ENCODE measurements around the gene SMAD4. TPM values are rescaled to one million over a fixed set of nuclear protein-coding genes. Genes with fewer than 3 reads are reported as not detected.
A peak's percentile ranks its signal among the peaks of the same experiment; 100 is the strongest.

The SMAD4 gene
- total and polyA plus RNA-seq, 2 donors = 25.3 to 85.0 TPM

GRCh38 chr18:51012441-51012840 lies 17.6 kb upstream of the SMAD4 start:
- 96% methylated on average over 3 of the region's 3 CpGs for WGBS
- H3K9me3 ChIP-seq (ENCODE audit: control insufficient read depth in 2 of 2, insufficient read depth in 1 of 2, low read length in 1 of 2) = no peaks in the 10 kb centered on the region
- H3K27ac ChIP-seq (ENCODE audit: low read depth in 1 of 2, low read length in 1 of 2) = no peak overlapping the region
- H3K4me1 ChIP-seq (ENCODE audit: control insufficient read depth in 2 of 2, insufficient read depth in 2 of 2, low read length in 2 of 2) = no peaks in the 10 kb centered on the region
- peaks cover 3 to 5% of the 10 kb centered on the region in 2 donors for H3K36me3 ChIP-seq (ENCODE audit: control insufficient read depth in 2 of 2, insufficient read depth in 2 of 2, low read length in 1 of 2)
- no peak for DNase-seq (ENCODE audit: low read depth in 6 of 9, low spot score in 9 of 9)
- no peak overlapping the region for H3K4me3 ChIP-seq (ENCODE audit: low read length in 2 of 2)
- no peaks in the 10 kb centered on the region for H3K27me3 ChIP-seq (ENCODE audit: control insufficient read depth in 2 of 2, insufficient read depth in 1 of 2, low read length in 1 of 2)

GRCh38 chr18:51013259-51013658 lies 16.8 kb upstream of the SMAD4 start:
- H3K9me3 ChIP-seq (ENCODE audit: control insufficient read depth in 2 of 2, insufficient read depth in 1 of 2, low read length in 1 of 2) = no peaks in the 10 kb centered on the region
- no peaks in the 10 kb centered on the region for H3K27me3 ChIP-seq (ENCODE audit: control insufficient read depth in 2 of 2, insufficient read depth in 1 of 2, low read length in 1 of 2)
- H3K4me3 ChIP-seq (ENCODE audit: low read length in 2 of 2) = no peak overlapping the region
- WGBS = 95% methylated on average over 3 of the region's 3 CpGs
- no peaks in the 10 kb centered on the region for H3K4me1 ChIP-seq (ENCODE audit: control insufficient read depth in 2 of 2, insufficient read depth in 2 of 2, low read length in 2 of 2)
- H3K27ac ChIP-seq (ENCODE audit: low read depth in 1 of 2, low read length in 1 of 2) = no peak overlapping the region
- no peak for DNase-seq (ENCODE audit: low read depth in 6 of 9, low spot score in 9 of 9)
- H3K36me3 ChIP-seq (ENCODE audit: control insufficient read depth in 2 of 2, insufficient read depth in 2 of 2, low read length in 1 of 2) = peaks cover 3 to 5% of the 10 kb centered on the region in 2 donors

GRCh38 chr18:51017140-51017879 lies 12.7 kb upstream of the SMAD4 start:
- DNase-seq (ENCODE audit: low read depth in 6 of 9, low spot score in 9 of 9) = no peak
- no peaks in the 10 kb centered on the region for H3K27me3 ChIP-seq (ENCODE audit: control insufficient read depth in 2 of 2, insufficient read depth in 1 of 2, low read length in 1 of 2)

GRCh38 chr18:51020536-51020935 lies 9.5 kb upstream of the SMAD4 start:
- Histone ChIP-seq H3K27me3 (ENCODE audit: control insufficient read depth in 2 of 2, insufficient read depth in 1 of 2, low read length in 1 of 2) (no peaks in the 10 kb centered on the region), H3K36me3 (ENCODE audit: control insufficient read depth in 2 of 2, insufficient read depth in 2 of 2, low read length in 1 of 2) (peaks cover 3 to 5% of the 10 kb centered on the region in 2 donors), H3K4me1 (ENCODE audit: control insufficient read depth in 2 of 2, insufficient read depth in 2 of 2, low read length in 2 of 2) (peaks cover 0 to 2% of the 10 kb centered on the region in 2 donors), H3K4me3 (ENCODE audit: low read length in 2 of 2) (no peak overlapping the region), H3K9me3 (ENCODE audit: control insufficient read depth in 2 of 2, insufficient read depth in 1 of 2, low read length in 1 of 2) (no peaks in the 10 kb centered on the region), H3K27ac (ENCODE audit: low read depth in 1 of 2, low read length in 1 of 2) (no peak overlapping the region)
- DNase-seq (ENCODE audit: low read depth in 6 of 9, low spot score in 9 of 9) = no peak
- WGBS = 97% methylated on average over 5 of the region's 5 CpGs

More at GRCh38 chr18:51017140-51017879, 12.7 kb upstream of the SMAD4 start:
- Histone ChIP-seq H3K4me3 (ENCODE audit: low read length in 2 of 2) (no peak overlapping the region), H3K4me1 (ENCODE audit: control insufficient read depth in 2 of 2, insufficient read depth in 2 of 2, low read length in 2 of 2) (no peaks in the 10 kb centered on the region), H3K36me3 (ENCODE audit: control insufficient read depth in 2 of 2, insufficient read depth in 2 of 2, low read length in 1 of 2) (peaks cover 3 to 5% of the 10 kb centered on the region in 2 donors), H3K9me3 (ENCODE audit: control insufficient read depth in 2 of 2, insufficient read depth in 1 of 2, low read length in 1 of 2) (no peaks in the 10 kb centered on the region), H3K27ac (ENCODE audit: low read depth in 1 of 2, low read length in 1 of 2) (no peak overlapping the region)
- 93% methylated on average over 8 of the region's 8 CpGs for WGBS

- Histone ChIP-seq H3K27ac (ENCODE audit: low read depth in 1 of 2, low read length in 1 of 2) (no peak overlapping the region), H3K4me1 (ENCODE audit: control insufficient read depth in 2 of 2, insufficient read depth in 2 of 2, low read length in 2 of 2) (peaks cover 0 to 2% of the 10 kb centered on the region in 2 donors), H3K9me3 (ENCODE audit: control insufficient read depth in 2 of 2, insufficient read depth in 1 of 2, low read length in 1 of 2) (no peaks in the 10 kb centered on the region), H3K4me3 (ENCODE audit: low read length in 2 of 2) (no peak overlapping the region), H3K27me3 (ENCODE audit: control insufficient read depth in 2 of 2, insufficient read depth in 1 of 2, low read length in 1 of 2) (no peaks in the 10 kb centered on the region), H3K36me3 (ENCODE audit: control insufficient read depth in 2 of 2, insufficient read depth in 2 of 2, low read length in 1 of 2) (peaks cover 5% of the 10 kb centered on the region in 2 donors)
- no peak for DNase-seq (ENCODE audit: low read depth in 6 of 9, low spot score in 9 of 9)
- 98% methylated on average over 5 of the region's 5 CpGs for WGBS
These were observed 8.6 kb upstream of the SMAD4 start for GRCh38 chr18:51021226-51021965.

- H3K4me1 ChIP-seq (ENCODE audit: control insufficient read depth in 2 of 2, insufficient read depth in 2 of 2, low read length in 2 of 2) = peaks cover 8 to 17% of the 10 kb centered on the region in 2 donors
- H3K4me3 ChIP-seq (ENCODE audit: low read length in 2 of 2) = no peak overlapping the region
- H3K9me3 ChIP-seq (ENCODE audit: control insufficient read depth in 2 of 2, insufficient read depth in 1 of 2, low read length in 1 of 2) = no peaks in the 10 kb centered on the region
- 100% methylated on average over 2 of the region's 2 CpGs for WGBS
- no peak overlapping the region for H3K27ac ChIP-seq (ENCODE audit: low read depth in 1 of 2, low read length in 1 of 2)
- peaks cover 0 to 8% of the 10 kb centered on the region in 2 donors for H3K36me3 ChIP-seq (ENCODE audit: control insufficient read depth in 2 of 2, insufficient read depth in 2 of 2, low read length in 1 of 2)
- no peaks in the 10 kb centered on the region for H3K27me3 ChIP-seq (ENCODE audit: control insufficient read depth in 2 of 2, insufficient read depth in 1 of 2, low read length in 1 of 2)
- DNase-seq (ENCODE audit: low read depth in 6 of 9, low spot score in 9 of 9) = no peak
These were observed 4.5 kb upstream of the SMAD4 start for GRCh38 chr18:51025512-51025911.

- H3K27me3 ChIP-seq (ENCODE audit: control insufficient read depth in 2 of 2, insufficient read depth in 1 of 2, low read length in 1 of 2) = no peaks in the 10 kb centered on the region
- H3K27ac ChIP-seq (ENCODE audit: low read depth in 1 of 2, low read length in 1 of 2) = no peak overlapping the region
- DNase-seq (ENCODE audit: low read depth in 6 of 9, low spot score in 9 of 9) = peak in 3 of 9 donors; percentile 10 to 48 (median 26)
- H3K4me3 ChIP-seq (ENCODE audit: low read length in 2 of 2) = no peak overlapping the region
- H3K36me3 ChIP-seq (ENCODE audit: control insufficient read depth in 2 of 2, insufficient read depth in 2 of 2, low read length in 1 of 2) = peaks cover 0 to 8% of the 10 kb centered on the region in 2 donors
- peaks cover 8 to 19% of the 10 kb centered on the region in 2 donors for H3K4me1 ChIP-seq (ENCODE audit: control insufficient read depth in 2 of 2, insufficient read depth in 2 of 2, low read length in 2 of 2)
- WGBS = 96% methylated on average over 4 of the region's 4 CpGs
- no peaks in the 10 kb centered on the region for H3K9me3 ChIP-seq (ENCODE audit: control insufficient read depth in 2 of 2, insufficient read depth in 1 of 2, low read length in 1 of 2)
These were observed 1.7 kb upstream of the SMAD4 start for GRCh38 chr18:51028201-51028805.

- Histone ChIP-seq H3K9me3 (ENCODE audit: control insufficient read depth in 2 of 2, insufficient read depth in 1 of 2, low read length in 1 of 2) (no peaks in the 10 kb centered on the region), H3K4me1 (ENCODE audit: control insufficient read depth in 2 of 2, insufficient read depth in 2 of 2, low read length in 2 of 2) (peaks cover 9 to 20% of the 10 kb centered on the region in 2 donors), H3K36me3 (ENCODE audit: control insufficient read depth in 2 of 2, insufficient read depth in 2 of 2, low read length in 1 of 2) (peaks cover 0 to 8% of the 10 kb centered on the region in 2 donors), H3K4me3 (ENCODE audit: low read length in 2 of 2) (peak overlapping the region; percentile 60 to 98), H3K27ac (ENCODE audit: low read depth in 1 of 2, low read length in 1 of 2) (peak overlapping the region; percentile 91 to 99), H3K27me3 (ENCODE audit: control insufficient read depth in 2 of 2, insufficient read depth in 1 of 2, low read length in 1 of 2) (no peaks in the 10 kb centered on the region)
- WGBS = 17% methylated on average over 10 of the region's 10 CpGs
- DNase-seq (ENCODE audit: low read depth in 6 of 9, low spot score in 9 of 9) = no peak
These were observed 677 bp upstream of the SMAD4 start for GRCh38 chr18:51029378-51029693.
